Measurements from ENCODE around the gene MIA2.

- TF ChIP-seq CTCF (IDR thresholded peaks at IDR 0.05; ENCODE audit: low read depth, low read length, missing input control): no peak
- TF ChIP-seq MAX (IDR thresholded peaks at IDR 0.05): no peak
- no peak for TF ChIP-seq GABPA (IDR thresholded peaks at IDR 0.05 in 1 of 2, conservative IDR thresholded peaks at IDR 0.05 in 1 of 2)
- no peak for TF ChIP-seq EGR1 (IDR thresholded peaks at IDR 0.05; ENCODE audit: low read depth in 2 of 2)
- TF ChIP-seq JUND (IDR thresholded peaks at IDR 0.05): peak in 1 of 2 donors; percentile 52
- TF ChIP-seq ZBTB33 (IDR thresholded peaks at IDR 0.05): no peak
- TF ChIP-seq TAF1 (conservative IDR thresholded peaks at IDR 0.05): peak; percentile 70
- TF ChIP-seq REST (IDR thresholded peaks at IDR 0.05): no peak
- TF ChIP-seq RAD21 (IDR thresholded peaks at IDR 0.05): no peak
These were observed 32.2 kb downstream of the MIA2 start for GRCh38 chr14:39265806-39266524.

All from liver (tissue), 3 donors.